Panc1 (cell line): ENCODE results near the gene OR8A1. TPM values are rescaled to one million over a fixed set of nuclear protein-coding genes. Genes with fewer than 3 reads are reported as not detected.

Experiments used
- ATAC-seq: fragments of 200-7000 bp; cut with Tn5 transposase; 2 replicates; pipeline ENCODE4 v1.9.1; 2020; ENCODE audit warnings: mild to moderate bottlenecking, moderate library complexity
- BruUV-seq: library from RNA; stranded (reverse); fragments of 400-500 nt; replicated peaks from 2 replicates; lab custom pipeline; 2021; lab: Mats Ljungman, UMichigan
- CTCF ChIA-PET: fragments of 300-600 bp; sonication (Branson Sonifier 250); formaldehyde crosslinking; loops from one replicate; lab custom pipeline; 2022; ENCODE audit warnings: antibody characterized with exemption; lab: Charles Lee
- POLR2A ChIA-PET: fragments of 300-600 bp; sonication (Branson Sonifier 250); formaldehyde crosslinking; loops from one replicate; lab custom pipeline; 2022; ENCODE audit warnings: antibody characterized with exemption; lab: Charles Lee
- DNase-seq: peaks from one replicate; pipeline ENCODE4 v3.0.0-alpha.2; 2010; ENCODE audit warnings: low read depth, low spot score
- H3K27ac ChIP-seq: 2 replicates; pipeline ENCODE4 v1.5.1; 2011; ENCODE audit warnings: mild to moderate bottlenecking, low read length, inconsistent platforms
- H3K27me3 ChIP-seq: fragments of 200-500 bp; sonication (Bioruptor generic); 2 replicates; pipeline ENCODE4 v1.6.0; 2014; ENCODE audit warnings: low read length, inconsistent platforms; ENCODE audit not compliant: control insufficient read depth, insufficient read depth
- H3K36me3 ChIP-seq: fragments of 200-500 bp; sonication (Bioruptor generic); 2 replicates; pipeline ENCODE4 v1.5.1; 2014; ENCODE audit warnings: inconsistent platforms, mild to moderate bottlenecking, low read length, moderate library complexity; ENCODE audit not compliant: control insufficient read depth, insufficient read depth
- H3K4me1 ChIP-seq: 2 replicates; pipeline ENCODE4 v1.5.1; 2011; ENCODE audit warnings: inconsistent platforms, mild to moderate bottlenecking, low read length, moderate library complexity; ENCODE audit not compliant: control insufficient read depth, insufficient read depth
- H3K4me3 ChIP-seq, 2 experiments: 2 replicates each; pipeline ENCODE4 v1.5.1; 2011 to 2012; ENCODE audit warnings: low read depth in 2 of 2, low read length in 2 of 2, mild to moderate bottlenecking in 2 of 2, inconsistent platforms in 1 of 2, moderate library complexity in 1 of 2
- H3K9me3 ChIP-seq: fragments of 200-500 bp; sonication (Bioruptor generic); 2 replicates; pipeline ENCODE4 v1.5.1; 2014; ENCODE audit warnings: low read depth, mild to moderate bottlenecking, inconsistent platforms, low read length, moderate library complexity; ENCODE audit not compliant: control insufficient read depth, insufficient read depth
- CTCF ChIP-seq: fragments of 450-650 bp; IDR thresholded peaks from 2 replicates; pipeline ENCODE4 v1.5.1; 2017; ENCODE audit warnings: mild to moderate bottlenecking
- POLR2AphosphoS5 ChIP-seq: IDR thresholded peaks from 2 replicates; pipeline ENCODE4 v1.6.1; 2012; ENCODE audit warnings: mild to moderate bottlenecking, low read depth, low read length, moderate library complexity
- SIN3A ChIP-seq: IDR thresholded peaks from 2 replicates; pipeline ENCODE4 v1.6.1; 2012; ENCODE audit warnings: low read depth, mild to moderate bottlenecking, low read length, moderate library complexity, borderline replicate concordance; ENCODE audit not compliant: insufficient read depth
- TCF7L2 ChIP-seq: IDR thresholded peaks from 2 replicates; pipeline ENCODE4 v1.6.1; 2011; ENCODE audit warnings: mild to moderate bottlenecking, low read depth, low read length, inconsistent platforms
- in situ Hi-C: cut with HindIII; loops from 2 replicates; pipeline ENCODE4 v1.10.0; 2016; ENCODE audit warnings: low sequenced_read_pairs, low pct_unique_long_range_greater_than_20kb
- intact Hi-C: fragments of 100-400 bp; cut with micrococcal nuclease; formaldehyde crosslinking; loops from one replicate; pipeline ENCODE4 v1.10.0; 2022; ENCODE audit not compliant: unreplicated experiment
- total RNA-seq: library from RNA; stranded (reverse); gene quantifications from one replicate; pipeline ENCODE4 v1.2.1, GENCODE V29; 2021; ENCODE audit not compliant: unreplicated experiment
- TF ChIP-seq, protein P1 (sequence below), 2 experiments: IDR thresholded peaks; 2 replicates each; pipeline ENCODE4 v1.6.1; 2011 to 2012; ENCODE audit warnings: low read depth in 2 of 2, control low read depth in 1 of 2, low read length in 1 of 2, mild to moderate bottlenecking in 1 of 2, moderate library complexity in 1 of 2; ENCODE audit not compliant: insufficient read depth in 1 of 2

The OR8A1 gene
- total RNA-seq, 1 experiment from 2014 or later, result not detected

DNA sequence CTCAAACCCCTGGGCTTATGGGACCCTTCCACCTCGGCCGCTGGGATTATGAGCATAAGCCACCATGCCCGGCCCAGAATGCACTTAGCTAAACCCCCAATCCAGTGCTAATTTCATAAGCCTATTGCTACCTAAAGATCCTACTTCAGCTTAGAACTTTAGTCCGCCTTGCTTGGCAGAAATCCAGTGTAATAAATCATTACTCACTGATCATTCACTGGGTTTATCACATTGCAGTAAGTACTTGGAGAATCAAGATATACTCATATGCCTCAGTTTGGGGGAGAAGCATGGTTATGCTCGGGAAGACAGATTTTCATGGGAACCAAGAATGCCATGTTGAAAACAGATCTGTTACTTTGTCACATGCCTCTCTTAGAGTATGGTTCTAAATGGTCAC is 49.1 kb downstream of the OR8A1 start:
- intact Hi-C loops, result no loop called here

More for the DNA sequence above, 49.1 kb downstream of the OR8A1 start:
- no peaks in the 10 kb centered on the region for H3K9me3 ChIP-seq
- no TSS peak for BruUV-seq
- ChIA-PET POLR2A (no interaction called here), CTCF (interaction anchor here (0.6 kb wide), 1 partner anchor 11 kb away, joined by 8 read pairs; no protein-coding TSS in a partner anchor)
- in situ Hi-C loops, result no loop called here
- H3K27me3 ChIP-seq, result peaks cover 4% of the 10 kb centered on the region; the same call in 1 of the 2 replicates
- TF ChIP-seq TCF7L2, result no peak
- no peak for TF ChIP-seq SIN3A
- TF ChIP-seq CTCF, result no peak
- TF ChIP-seq POLR2AphosphoS5, result no peak
- TF ChIP-seq, protein P1, sequence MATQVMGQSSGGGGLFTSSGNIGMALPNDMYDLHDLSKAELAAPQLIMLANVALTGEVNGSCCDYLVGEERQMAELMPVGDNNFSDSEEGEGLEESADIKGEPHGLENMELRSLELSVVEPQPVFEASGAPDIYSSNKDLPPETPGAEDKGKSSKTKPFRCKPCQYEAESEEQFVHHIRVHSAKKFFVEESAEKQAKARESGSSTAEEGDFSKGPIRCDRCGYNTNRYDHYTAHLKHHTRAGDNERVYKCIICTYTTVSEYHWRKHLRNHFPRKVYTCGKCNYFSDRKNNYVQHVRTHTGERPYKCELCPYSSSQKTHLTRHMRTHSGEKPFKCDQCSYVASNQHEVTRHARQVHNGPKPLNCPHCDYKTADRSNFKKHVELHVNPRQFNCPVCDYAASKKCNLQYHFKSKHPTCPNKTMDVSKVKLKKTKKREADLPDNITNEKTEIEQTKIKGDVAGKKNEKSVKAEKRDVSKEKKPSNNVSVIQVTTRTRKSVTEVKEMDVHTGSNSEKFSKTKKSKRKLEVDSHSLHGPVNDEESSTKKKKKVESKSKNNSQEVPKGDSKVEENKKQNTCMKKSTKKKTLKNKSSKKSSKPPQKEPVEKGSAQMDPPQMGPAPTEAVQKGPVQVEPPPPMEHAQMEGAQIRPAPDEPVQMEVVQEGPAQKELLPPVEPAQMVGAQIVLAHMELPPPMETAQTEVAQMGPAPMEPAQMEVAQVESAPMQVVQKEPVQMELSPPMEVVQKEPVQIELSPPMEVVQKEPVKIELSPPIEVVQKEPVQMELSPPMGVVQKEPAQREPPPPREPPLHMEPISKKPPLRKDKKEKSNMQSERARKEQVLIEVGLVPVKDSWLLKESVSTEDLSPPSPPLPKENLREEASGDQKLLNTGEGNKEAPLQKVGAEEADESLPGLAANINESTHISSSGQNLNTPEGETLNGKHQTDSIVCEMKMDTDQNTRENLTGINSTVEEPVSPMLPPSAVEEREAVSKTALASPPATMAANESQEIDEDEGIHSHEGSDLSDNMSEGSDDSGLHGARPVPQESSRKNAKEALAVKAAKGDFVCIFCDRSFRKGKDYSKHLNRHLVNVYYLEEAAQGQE (IDR thresholded peaks at IDR 0.05; ENCODE audit: insufficient read depth in 1 of 2, low read depth in 2 of 2, low read length in 1 of 2), result no peak
- no peak for ATAC-seq
- peaks cover 8% of the 10 kb centered on the region for H3K4me1 ChIP-seq
- H3K4me3 ChIP-seq, result no peak overlapping the region
- no peak for DNase-seq
- H3K36me3 ChIP-seq, result no peaks in the 10 kb centered on the region; the same call in 1 of the 2 replicates
- H3K27ac ChIP-seq, result no peak overlapping the region

Other genes with a start within 250 kb of the OR8A1 start
- gene OR8D2, start 249.8 kb upstream of the OR8A1 start, total RNA-seq, result not detected
- not detected for gene OR8B2, start 185.5 kb upstream of the OR8A1 start, total RNA-seq
- not detected for gene OR8B3, start 171.0 kb upstream of the OR8A1 start, total RNA-seq
- gene OR8B4, start 145.1 kb upstream of the OR8A1 start, total RNA-seq, result not detected
- not detected for gene OR8B8, start 124.3 kb upstream of the OR8A1 start, total RNA-seq
- not detected for gene OR8B12, start 26.3 kb upstream of the OR8A1 start, total RNA-seq
- not detected for gene PANX3, start 41.4 kb downstream of the OR8A1 start, total RNA-seq
- gene TBRG1, start 52.9 kb downstream of the OR8A1 start, total RNA-seq, result 35.0 TPM
- 14.9 TPM for gene SIAE, start 103.7 kb downstream of the OR8A1 start, total RNA-seq
- gene SPA17, start 103.9 kb downstream of the OR8A1 start, total RNA-seq, result 10.1 TPM
- gene NRGN, start 169.9 kb downstream of the OR8A1 start, total RNA-seq, result 5.7 TPM
- not detected for gene VSIG2, start 182.3 kb downstream of the OR8A1 start, total RNA-seq
- 1.6 TPM for gene ESAM, start 192.3 kb downstream of the OR8A1 start, total RNA-seq
- 20.5 TPM for gene MSANTD2, start 230.4 kb downstream of the OR8A1 start, total RNA-seq